Mesothelial cell of epicardium (in vitro differentiated cells): Measurements from ENCODE around the gene UNC50. TPM values are rescaled to one million over a fixed set of nuclear protein-coding genes. Genes with fewer than 3 reads are reported as not detected.
"Not testable (repeated sequence)": the region's sequence is repeated elsewhere in the genome, so short reads cannot be mapped to it uniquely, and the experiment has no call there.

ENCODE experiments used
- DNase-seq, 2 experiments: peaks; one replicate each; pipeline ENCODE4 v3.0.0; 2021; ENCODE audit warnings: low spot score in 2 of 2; ENCODE audit not compliant: unreplicated experiment in 2 of 2
- H3K27ac Mint-ChIP-seq: 2 replicates; pipeline ENCODE4 v1.8.0; 2021; ENCODE audit warnings: mixed read lengths
- H3K27me3 Mint-ChIP-seq: 2 replicates; pipeline ENCODE4 v1.8.0; 2021; ENCODE audit warnings: low read depth, mixed read lengths
- H3K36me3 Mint-ChIP-seq: 2 replicates; pipeline ENCODE4 v1.8.0; 2021; ENCODE audit warnings: mixed read lengths
- H3K4me1 Mint-ChIP-seq: 2 replicates; pipeline ENCODE4 v1.8.0; 2021; ENCODE audit warnings: mixed read lengths
- H3K4me3 Mint-ChIP-seq: 2 replicates; pipeline ENCODE4 v1.8.0; 2021; ENCODE audit warnings: mild to moderate bottlenecking, moderate library complexity, mixed read lengths
- H3K9me3 Mint-ChIP-seq: 2 replicates; pipeline ENCODE4 v1.8.0; 2021; ENCODE audit warnings: mixed read lengths
- CTCF ChIP-seq: fragments of 200-600 bp; sonication (generic); IDR thresholded peaks from one replicate; pipeline ENCODE4 v1.5.0; 2021; ENCODE audit warnings: antibody characterized with exemption; ENCODE audit not compliant: unreplicated experiment
- total RNA-seq: library from RNA; stranded (reverse); gene quantifications from 3 replicates; pipeline ENCODE4 v1.2.1, GENCODE V29; 2021

The UNC50 gene
- total RNA-seq, 1 donor from 2014 or later: 44.6 TPM

- Mint-ChIP-seq H3K9me3 (no peaks in the 10 kb centered on the region), H3K4me3 (no peak overlapping the region), H3K27me3 (no peaks in the 10 kb centered on the region), H3K27ac (no peak overlapping the region), H3K4me1 (peaks cover 9% of the 10 kb centered on the region), H3K36me3 (no peaks in the 10 kb centered on the region)
- TF ChIP-seq CTCF: no peak
- no peak for DNase-seq
Measured at GRCh38 chr2:98649992-98650375, 41.6 kb downstream of the UNC50 start.

GRCh38 chr2:98650998-98651397, 42.6 kb downstream of the UNC50 start:
- Mint-ChIP-seq H3K9me3 (no peaks in the 10 kb centered on the region), H3K27me3 (no peaks in the 10 kb centered on the region), H3K4me1 (peaks cover 9% of the 10 kb centered on the region), H3K27ac (no peak overlapping the region), H3K4me3 (no peak overlapping the region), H3K36me3 (no peaks in the 10 kb centered on the region)
- no peak for DNase-seq
- no peak for TF ChIP-seq CTCF

GRCh38 chr2:98654699-98655495, 46.5 kb downstream of the UNC50 start:
- peaks cover 2% of the 10 kb centered on the region for H3K4me1 Mint-ChIP-seq
- H3K4me3 Mint-ChIP-seq: no peak overlapping the region

GRCh38 chr2:98656800-98657199, 48.4 kb downstream of the UNC50 start:
- no peak overlapping the region for H3K27ac Mint-ChIP-seq
- TF ChIP-seq CTCF: no peak
- H3K4me3 Mint-ChIP-seq: no peak overlapping the region
- peaks cover 14% of the 10 kb centered on the region for H3K36me3 Mint-ChIP-seq
- DNase-seq: no peak
- H3K27me3 Mint-ChIP-seq: no peaks in the 10 kb centered on the region
- H3K9me3 Mint-ChIP-seq: peaks cover 15% of the 10 kb centered on the region
- peaks cover 2% of the 10 kb centered on the region for H3K4me1 Mint-ChIP-seq

More at GRCh38 chr2:98654699-98655495, 46.5 kb downstream of the UNC50 start:
- H3K27me3 Mint-ChIP-seq: no peaks in the 10 kb centered on the region
- H3K9me3 Mint-ChIP-seq: peaks cover 4% of the 10 kb centered on the region
- DNase-seq: no peak
- H3K36me3 Mint-ChIP-seq: peaks cover under 1% of the 10 kb centered on the region
- no peak overlapping the region for H3K27ac Mint-ChIP-seq
- no peak for TF ChIP-seq CTCF

DNA sequence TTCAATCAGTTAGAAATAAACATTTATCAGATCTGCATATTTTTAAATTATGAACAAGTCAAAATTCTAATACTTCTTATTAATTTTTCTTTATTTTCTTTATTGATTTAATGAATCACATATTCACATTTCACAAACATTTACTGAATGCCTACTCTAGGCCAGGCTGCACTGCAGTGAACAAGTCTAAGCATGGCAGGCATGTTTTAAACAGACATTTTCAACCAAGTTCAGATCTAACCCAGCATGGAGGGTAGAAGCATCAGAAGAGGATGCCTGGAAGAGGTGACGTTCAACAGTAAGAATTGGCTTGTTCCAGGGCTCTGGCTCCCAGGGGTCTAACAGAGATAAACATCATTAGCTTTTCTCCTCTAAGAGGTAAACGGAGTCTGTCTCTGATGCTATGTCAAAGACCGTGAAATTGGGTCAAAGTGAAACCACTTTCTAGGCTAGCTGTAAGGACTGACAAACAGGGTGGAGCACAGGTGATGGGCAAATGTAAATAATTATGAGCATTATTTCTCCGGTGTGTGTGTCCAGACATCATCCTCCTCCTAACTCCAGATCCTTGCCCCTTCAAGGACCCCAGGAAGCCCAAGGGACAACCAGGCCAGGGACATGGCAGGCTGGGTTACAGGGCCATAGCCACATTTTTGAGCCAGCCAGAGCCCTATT, 50.6 kb downstream of the UNC50 start:
- no peak for DNase-seq
- H3K4me3 Mint-ChIP-seq: no peak overlapping the region
- H3K36me3 Mint-ChIP-seq: peaks cover 14% of the 10 kb centered on the region
- H3K27me3 Mint-ChIP-seq: no peaks in the 10 kb centered on the region
- H3K4me1 Mint-ChIP-seq: no peaks in the 10 kb centered on the region
- H3K9me3 Mint-ChIP-seq: peaks cover 15% of the 10 kb centered on the region
- no peak for TF ChIP-seq CTCF
- H3K27ac Mint-ChIP-seq: no peak overlapping the region

DNA sequence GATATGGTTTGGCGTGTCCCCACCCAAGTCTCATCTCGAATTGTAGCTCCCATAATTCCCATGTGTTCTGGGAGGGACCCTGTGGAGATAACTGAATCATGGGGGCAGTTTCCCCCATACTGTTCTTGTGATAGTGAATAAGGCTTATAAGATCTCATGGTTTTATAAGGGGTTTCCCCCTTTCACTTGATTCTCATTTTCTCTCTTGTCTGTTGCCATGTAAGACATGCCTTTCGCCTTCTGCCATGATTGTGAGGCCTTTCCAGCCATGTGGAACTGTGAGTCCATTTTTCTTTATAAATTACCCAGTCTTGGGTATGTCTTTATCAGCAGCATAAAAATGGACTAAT, 51.1 kb downstream of the UNC50 start:
- not testable (repeated sequence) for DNase-seq, H3K4me3 Mint-ChIP-seq, H3K4me1 Mint-ChIP-seq, H3K27me3 Mint-ChIP-seq, H3K27ac Mint-ChIP-seq
- Mint-ChIP-seq H3K36me3 (peaks cover 14% of the 10 kb centered on the region), H3K9me3 (peaks cover 15% of the 10 kb centered on the region)
